ENCODE results near the gene DRG2.

The DRG2 gene

GRCh38 chr17:18107971-18108370, 20.2 kb downstream of the DRG2 start:
- no peak for DNase-seq (ENCODE audit: low read depth in 1 of 2, low spot score in 1 of 2)
- H3K27me3 ChIP-seq (ENCODE audit: insufficient read depth, poor library complexity, severe bottlenecking), result no peaks in the 10 kb centered on the region
- H3K4me3 ChIP-seq (replicated peaks; ENCODE audit: insufficient read depth, low read length), result no peak overlapping the region
- TF ChIP-seq POLR2AphosphoS5 (IDR thresholded peaks at IDR 0.05; ENCODE audit: low read depth) (no peak), CTCF (IDR thresholded peaks at IDR 0.05; ENCODE audit: insufficient read depth, low read length) (no peak), REST (IDR thresholded peaks at IDR 0.05; ENCODE audit: insufficient replicate concordance, low read depth) (no peak), GABPA (IDR thresholded peaks at IDR 0.05; ENCODE audit: low read depth) (no peak), SPI1 (IDR thresholded peaks at IDR 0.05; ENCODE audit: borderline replicate concordance, low read depth) (no peak)
- H3K27ac ChIP-seq (replicated peaks), result no peak overlapping the region

- no peak within 1 kb of the TSS for H3K4me3 ChIP-seq (replicated peaks; ENCODE audit: insufficient read depth, low read length)
- TF ChIP-seq REST (IDR thresholded peaks at IDR 0.05; ENCODE audit: insufficient replicate concordance, low read depth), result no peak
- no peak for TF ChIP-seq CTCF (IDR thresholded peaks at IDR 0.05; ENCODE audit: insufficient read depth, low read length)
- no peak for TF ChIP-seq POLR2AphosphoS5 (IDR thresholded peaks at IDR 0.05; ENCODE audit: low read depth)
- no peak for TF ChIP-seq SPI1 (IDR thresholded peaks at IDR 0.05; ENCODE audit: borderline replicate concordance, low read depth)
- no peak for TF ChIP-seq GABPA (IDR thresholded peaks at IDR 0.05; ENCODE audit: low read depth)
- H3K27ac ChIP-seq (replicated peaks), result no peak within 1 kb of the TSS
- DNase-seq (ENCODE audit: low read depth in 1 of 2, low spot score in 1 of 2), result no peak
- H3K27me3 ChIP-seq (ENCODE audit: insufficient read depth, poor library complexity, severe bottlenecking), result no peaks in the 10 kb centered on the region
Measured at GRCh38 chr17:18108401-18109312, 20.9 kb downstream of the DRG2 start, which contains the start of gene MYO15A. Gene MYO15A (plus strand): TSS chr17:18108756. CDS start chr17:18118801, 10,045 bp downstream.

GRCh38 chr17:18109935-18110485, 22.3 kb downstream of the DRG2 start:
- H3K27me3 ChIP-seq (ENCODE audit: insufficient read depth, poor library complexity, severe bottlenecking), result no peaks in the 10 kb centered on the region
- TF ChIP-seq REST (IDR thresholded peaks at IDR 0.05; ENCODE audit: insufficient replicate concordance, low read depth) (no peak), CTCF (IDR thresholded peaks at IDR 0.05; ENCODE audit: insufficient read depth, low read length) (no peak), SPI1 (IDR thresholded peaks at IDR 0.05; ENCODE audit: borderline replicate concordance, low read depth) (no peak), GABPA (IDR thresholded peaks at IDR 0.05; ENCODE audit: low read depth) (no peak), POLR2AphosphoS5 (IDR thresholded peaks at IDR 0.05; ENCODE audit: low read depth) (no peak)
- no peak overlapping the region for H3K27ac ChIP-seq (replicated peaks)
- H3K4me3 ChIP-seq (replicated peaks; ENCODE audit: insufficient read depth, low read length), result no peak overlapping the region
- no peak for DNase-seq (ENCODE audit: low read depth in 1 of 2, low spot score in 1 of 2)

Data from HL-60 (cell line).